GM12872 (cell line): ENCODE data around the gene TBCK.

Experiments
- CTCF ChIP-seq: IDR thresholded peaks from 3 replicates; pipeline ENCODE4 v1.5.1; 2011; ENCODE audit warnings: low read depth, mild to moderate bottlenecking, low read length, moderate library complexity; ENCODE audit not compliant: insufficient read depth

Gene TBCK

GRCh38 chr4:106046083-106046482 is 269.9 kb downstream of the TBCK start:
- no peak for TF ChIP-seq CTCF

GRCh38 chr4:106041294-106042002 is 274.6 kb downstream of the TBCK start:
- TF ChIP-seq CTCF, result no peak

DNA sequence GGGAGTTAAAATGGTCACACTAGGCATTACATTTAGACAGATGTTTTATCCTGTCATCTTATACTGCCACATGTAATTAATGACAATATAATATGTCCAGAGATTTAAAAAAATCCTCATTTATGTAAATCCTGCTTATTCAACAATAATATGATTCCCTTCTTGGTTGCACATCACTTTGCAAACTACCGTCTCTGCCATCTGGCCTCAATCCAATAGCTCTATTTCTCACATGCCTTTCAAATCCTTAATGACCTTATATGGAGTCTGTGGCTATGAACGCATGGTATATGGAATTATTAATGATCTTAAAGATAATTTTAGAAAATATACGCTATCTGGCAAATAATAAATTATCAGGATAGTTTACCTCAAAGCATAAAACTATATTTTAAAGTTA is 276.2 kb downstream of the TBCK start:
- TF ChIP-seq CTCF, result no peak

DNA sequence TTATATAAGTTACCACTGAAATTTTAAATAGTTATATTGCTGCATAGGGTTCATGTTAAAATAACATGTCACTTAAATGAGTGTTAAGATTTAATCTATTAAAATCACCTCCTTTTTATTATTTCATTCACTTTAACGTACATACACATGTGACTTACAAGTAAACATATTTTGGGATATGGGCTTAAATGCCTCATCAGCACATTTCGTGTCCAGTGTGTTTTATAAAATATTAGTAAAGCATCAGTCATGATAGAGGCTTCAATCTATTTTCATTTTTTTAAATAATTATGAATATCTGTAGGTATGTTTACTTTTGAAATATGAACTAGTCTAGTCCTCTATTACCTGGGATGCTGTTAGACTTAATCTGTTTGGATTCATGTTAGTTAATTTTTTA is 277.1 kb downstream of the TBCK start:
- TF ChIP-seq CTCF, result no peak

GRCh38 chr4:106038012-106038411 is 278.0 kb downstream of the TBCK start:
- no peak for TF ChIP-seq CTCF

GRCh38 chr4:106036848-106037247 is 279.2 kb downstream of the TBCK start:
- TF ChIP-seq CTCF, result no peak

DNA sequence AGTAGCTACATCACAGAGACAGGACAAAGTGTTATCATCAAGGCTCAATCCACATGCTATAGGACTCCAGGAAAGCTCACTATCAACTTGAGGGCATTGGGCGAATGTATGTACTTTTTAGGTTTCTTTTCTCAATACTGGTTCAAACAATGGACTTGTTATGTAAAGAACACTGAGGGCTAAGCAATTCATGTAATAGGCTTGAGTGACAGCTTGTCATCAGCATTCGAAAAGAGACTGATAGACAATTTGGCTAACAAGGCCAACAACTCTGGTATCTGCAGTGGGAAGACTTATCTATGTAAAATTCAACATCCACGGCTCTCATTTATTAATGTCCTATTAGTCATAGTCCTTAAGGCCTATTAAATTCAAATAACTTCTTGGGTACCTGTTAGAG is 279.7 kb downstream of the TBCK start:
- TF ChIP-seq CTCF, result no peak

GRCh38 chr4:106035204-106035603 is 280.8 kb downstream of the TBCK start:
- no peak for TF ChIP-seq CTCF
